ENCODE data around the gene ANKRD16. TPM values are rescaled to one million over a fixed set of nuclear protein-coding genes. Genes with fewer than 3 reads are reported as not detected.

Gene ANKRD16
- total and polyA plus RNA-seq, 2 of the 13 experiments (the other 11 are each of a cell fraction or from before 2014, with no cell fraction given) = 8.0 to 11.4 TPM

DNA sequence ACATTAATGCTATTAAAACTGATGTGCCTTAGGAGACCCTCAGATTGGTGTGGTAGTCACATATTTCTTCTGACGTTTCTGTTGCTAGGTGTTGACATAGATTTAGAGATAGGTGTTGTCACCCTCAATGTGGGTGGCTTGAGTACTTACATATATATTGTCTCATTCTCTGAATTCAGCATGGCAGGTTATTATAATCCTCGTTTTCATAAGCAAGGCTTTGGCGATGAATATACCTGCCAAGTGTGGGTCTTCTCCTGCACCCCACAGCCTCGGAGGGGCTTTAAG is 7.3 kb upstream of the ANKRD16 start:
- in situ Hi-C loops (cut with HindIII; ENCODE audit: extremely low pct_ligation_motif_present, low pct_unique_long_range_greater_than_20kb) (no loop called here), intact Hi-C loops (cut with micrococcal nuclease; ENCODE audit: unreplicated experiment) (no loop called here)
- Histone ChIP-seq H4K20me1 (ENCODE audit: insufficient read depth, low read length) (peaks cover 5% of the 10 kb centered on the region; the same call in 1 of the 2 replicates), H3K27me3 (ENCODE audit: control insufficient read depth in 1 of 2, insufficient read depth in 2 of 2, low read length in 2 of 2) (no peaks in the 10 kb centered on the region), H2AFZ (ENCODE audit: low read length) (no peak overlapping the region), H3K4me3 (replicated peaks in 1 of 3; ENCODE audit: insufficient read depth in 1 of 3, low read depth in 2 of 3, low read length in 3 of 3) (no peak overlapping the region), H3K9ac (ENCODE audit: insufficient read depth, low read depth, low read length) (no peak overlapping the region), H3K36me3 (replicated peaks in 1 of 2; ENCODE audit: control insufficient read depth in 1 of 2, insufficient read depth in 2 of 2, low read length in 2 of 2) (peaks cover 8 to 20% of the 10 kb centered on the region in 2 experiments), H3K4me1 (ENCODE audit: insufficient read depth, low read length) (peaks cover 15% of the 10 kb centered on the region), H3K9me3 (ENCODE audit: low read length) (no peaks in the 10 kb centered on the region), H3K27ac (ENCODE audit: extremely low read length, insufficient read depth, low read length) (no peak overlapping the region), H3K4me2 (ENCODE audit: low read depth, low read length) (no peak overlapping the region), H3K79me2 (ENCODE audit: insufficient read depth, low read length) (peaks cover 34% of the 10 kb centered on the region)
- no peak for DNase-seq (ENCODE audit: low spot score)
- CTCF ChIA-PET (ENCODE audit: low intra/inter-chr PET ratio, low total read pairs) = no interaction called here
- FAIRE-seq = no peak
- TF ChIP-seq, protein P1, sequence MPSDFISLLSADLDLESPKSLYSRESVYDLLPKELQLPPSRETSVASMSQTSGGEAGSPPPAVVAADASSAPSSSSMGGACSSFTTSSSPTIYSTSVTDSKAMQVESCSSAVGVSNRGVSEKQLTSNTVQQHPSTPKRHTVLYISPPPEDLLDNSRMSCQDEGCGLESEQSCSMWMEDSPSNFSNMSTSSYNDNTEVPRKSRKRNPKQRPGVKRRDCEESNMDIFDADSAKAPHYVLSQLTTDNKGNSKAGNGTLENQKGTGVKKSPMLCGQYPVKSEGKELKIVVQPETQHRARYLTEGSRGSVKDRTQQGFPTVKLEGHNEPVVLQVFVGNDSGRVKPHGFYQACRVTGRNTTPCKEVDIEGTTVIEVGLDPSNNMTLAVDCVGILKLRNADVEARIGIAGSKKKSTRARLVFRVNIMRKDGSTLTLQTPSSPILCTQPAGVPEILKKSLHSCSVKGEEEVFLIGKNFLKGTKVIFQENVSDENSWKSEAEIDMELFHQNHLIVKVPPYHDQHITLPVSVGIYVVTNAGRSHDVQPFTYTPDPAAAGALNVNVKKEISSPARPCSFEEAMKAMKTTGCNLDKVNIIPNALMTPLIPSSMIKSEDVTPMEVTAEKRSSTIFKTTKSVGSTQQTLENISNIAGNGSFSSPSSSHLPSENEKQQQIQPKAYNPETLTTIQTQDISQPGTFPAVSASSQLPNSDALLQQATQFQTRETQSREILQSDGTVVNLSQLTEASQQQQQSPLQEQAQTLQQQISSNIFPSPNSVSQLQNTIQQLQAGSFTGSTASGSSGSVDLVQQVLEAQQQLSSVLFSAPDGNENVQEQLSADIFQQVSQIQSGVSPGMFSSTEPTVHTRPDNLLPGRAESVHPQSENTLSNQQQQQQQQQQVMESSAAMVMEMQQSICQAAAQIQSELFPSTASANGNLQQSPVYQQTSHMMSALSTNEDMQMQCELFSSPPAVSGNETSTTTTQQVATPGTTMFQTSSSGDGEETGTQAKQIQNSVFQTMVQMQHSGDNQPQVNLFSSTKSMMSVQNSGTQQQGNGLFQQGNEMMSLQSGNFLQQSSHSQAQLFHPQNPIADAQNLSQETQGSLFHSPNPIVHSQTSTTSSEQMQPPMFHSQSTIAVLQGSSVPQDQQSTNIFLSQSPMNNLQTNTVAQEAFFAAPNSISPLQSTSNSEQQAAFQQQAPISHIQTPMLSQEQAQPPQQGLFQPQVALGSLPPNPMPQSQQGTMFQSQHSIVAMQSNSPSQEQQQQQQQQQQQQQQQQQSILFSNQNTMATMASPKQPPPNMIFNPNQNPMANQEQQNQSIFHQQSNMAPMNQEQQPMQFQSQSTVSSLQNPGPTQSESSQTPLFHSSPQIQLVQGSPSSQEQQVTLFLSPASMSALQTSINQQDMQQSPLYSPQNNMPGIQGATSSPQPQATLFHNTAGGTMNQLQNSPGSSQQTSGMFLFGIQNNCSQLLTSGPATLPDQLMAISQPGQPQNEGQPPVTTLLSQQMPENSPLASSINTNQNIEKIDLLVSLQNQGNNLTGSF (CRISPR knock-in tag; IDR thresholded peaks at IDR 0.05) = no peak
- TF ChIP-seq TBX3 (IDR thresholded peaks at IDR 0.05; ENCODE audit: borderline replicate concordance) (no peak), AKAP8 (CRISPR knock-in tag; IDR thresholded peaks at IDR 0.05) (no peak), SMAD9 (CRISPR knock-in tag; IDR thresholded peaks at IDR 0.05) (no peak), ZSCAN31 (CRISPR knock-in tag; IDR thresholded peaks at IDR 0.05; ENCODE audit: low read depth) (no peak), ZNF12 (CRISPR knock-in tag; IDR thresholded peaks at IDR 0.05) (no peak), PITX1 (CRISPR knock-in tag; IDR thresholded peaks at IDR 0.05) (no peak), FOXK2 (IDR thresholded peaks at IDR 0.05) (no peak), SALL1 (CRISPR knock-in tag; IDR thresholded peaks at IDR 0.05) (no peak), EP300 (IDR thresholded peaks at IDR 0.05; ENCODE audit: low read depth in 2 of 2, low read length in 2 of 2) (no peak), EP300 (CRISPR knock-in tag; IDR thresholded peaks at IDR 0.05; ENCODE audit: borderline replicate concordance) (no peak), ZNF781 (CRISPR knock-in tag; IDR thresholded peaks at IDR 0.05; ENCODE audit: borderline replicate concordance, not compliant biosample characterization) (no peak), MTF1 (CRISPR knock-in tag; IDR thresholded peaks at IDR 0.05) (no peak), ZSCAN29 (CRISPR knock-in tag; conservative IDR thresholded peaks at IDR 0.05) (no peak)
- TF ChIP-seq, protein P2, sequence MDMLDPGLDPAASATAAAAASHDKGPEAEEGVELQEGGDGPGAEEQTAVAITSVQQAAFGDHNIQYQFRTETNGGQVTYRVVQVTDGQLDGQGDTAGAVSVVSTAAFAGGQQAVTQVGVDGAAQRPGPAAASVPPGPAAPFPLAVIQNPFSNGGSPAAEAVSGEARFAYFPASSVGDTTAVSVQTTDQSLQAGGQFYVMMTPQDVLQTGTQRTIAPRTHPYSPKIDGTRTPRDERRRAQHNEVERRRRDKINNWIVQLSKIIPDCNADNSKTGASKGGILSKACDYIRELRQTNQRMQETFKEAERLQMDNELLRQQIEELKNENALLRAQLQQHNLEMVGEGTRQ (IDR thresholded peaks at IDR 0.05; ENCODE audit: low read depth, low read length) = no peak
- TF ChIP-seq, protein P2 (CRISPR knock-in tag; IDR thresholded peaks at IDR 0.05; ENCODE audit: borderline replicate concordance) = no peak
- 89% methylated on average over 4 of the region's 4 CpGs for WGBS (ENCODE audit: low lambda C conversion rate)
- no peak for ATAC-seq
- POLR2A ChIA-PET = no interaction called here
- no TSS peak for BruUV-seq (replicated peaks)
